Spleen (tissue), 7 donors: ENCODE results near the gene CCDC12.

ENCODE experiments used
- CTCF ChIP-seq, 11 experiments: fragments of 200-600 bp in 7 of 11; fragments of 450-650 bp in 4 of 11; sonication (generic) in 4 of 11; IDR thresholded peaks in 8 of 11; conservative IDR thresholded peaks in 3 of 11; 1 replicate in 7 of 11; 2 replicates in 4 of 11; pipeline versions ENCODE4 v1.4.0 to v1.8.0; 2016 to 2021; ENCODE audit warnings: antibody characterized with exemption in 11 of 11, inconsistent platforms in 4 of 11, mild to moderate bottlenecking in 1 of 11
- POLR2A ChIP-seq, 3 donors: fragments of 450-650 bp; IDR thresholded peaks; one replicate each; pipeline ENCODE4 v1.5.1; 2017; ENCODE audit warnings: antibody characterized with exemption in 3 of 3, mild to moderate bottlenecking in 1 of 3
- POLR2AphosphoS5 ChIP-seq, 3 donors: sonication (generic); formaldehyde crosslinking; IDR thresholded peaks; one replicate each; pipeline ENCODE4 v1.5.1; 2017; ENCODE audit warnings: antibody characterized with exemption in 3 of 3
- donor health status: DM: no; HTN: no; CAD: no; lungs with moderate emphysema.
- donor health status: DM: no; HTN: no; CAD: no.
- donor health status: DM: no; HTN: no; CAD: no.

- TF ChIP-seq CTCF (IDR thresholded peaks at IDR 0.05 in 8 of 11, conservative IDR thresholded peaks at IDR 0.05 in 3 of 11) (no peak), POLR2A (IDR thresholded peaks at IDR 0.05) (no peak), POLR2AphosphoS5 (IDR thresholded peaks at IDR 0.05) (no peak)
Measured at GRCh38 chr3:46959161-46959511, 17.4 kb downstream of the CCDC12 start.
